CD4-positive, alpha-beta T cell treated with Interleukin-6 for 4 hours (primary cell): ENCODE measurements around the gene DUSP28.
"Not testable (repeated sequence)": the region's sequence is repeated elsewhere in the genome, so short reads cannot be mapped to it uniquely, and the experiment has no call there.

ENCODE experiments used
- DNase-seq: peaks from one replicate; pipeline ENCODE4 v3.0.0-alpha.2; 2020; ENCODE audit warnings: mixed read lengths

Gene DUSP28

GRCh38 chr2:240528406-240529040 lies 31.6 kb upstream of the DUSP28 start:
- no peak for DNase-seq

GRCh38 chr2:240529344-240529999 lies 30.7 kb upstream of the DUSP28 start:
- DNase-seq = no peak

DNA sequence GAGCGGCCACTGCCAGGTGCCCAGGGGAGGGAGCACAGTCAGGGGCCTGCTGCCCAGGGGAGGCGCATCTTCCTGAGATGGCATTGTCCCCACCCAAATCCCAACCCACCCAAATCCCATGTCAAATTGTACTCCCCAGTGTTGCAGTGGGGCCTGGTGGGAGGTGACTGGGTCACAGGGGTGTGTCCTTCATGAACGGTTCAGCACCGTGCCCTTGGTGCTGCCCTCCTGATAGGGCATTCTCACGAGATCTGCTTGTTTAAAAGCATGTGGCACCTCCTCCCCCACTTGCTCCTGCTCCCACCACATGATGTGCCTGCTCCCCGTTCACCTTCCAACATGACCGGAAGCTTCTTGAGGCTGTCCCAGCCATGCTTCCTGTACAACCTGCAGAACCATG lies 30.0 kb upstream of the DUSP28 start:
- DNase-seq = no peak

DNA sequence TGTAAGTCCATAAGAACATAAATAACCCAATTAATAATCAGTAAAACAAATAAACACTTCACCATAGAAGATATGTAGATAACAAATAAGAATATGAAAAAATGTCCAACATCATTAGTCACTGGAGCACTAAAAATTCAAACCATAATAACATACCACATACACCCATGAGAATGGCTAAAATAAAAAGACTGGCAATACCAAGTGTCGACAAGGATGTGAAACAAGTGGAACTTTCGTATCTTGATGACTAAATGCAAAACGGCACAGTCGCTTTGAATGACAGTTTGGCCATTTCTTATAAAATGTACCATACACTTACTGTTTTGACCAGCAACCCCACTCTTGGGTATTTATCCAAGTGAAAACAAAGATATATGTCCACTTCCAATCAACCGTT lies 29.1 kb upstream of the DUSP28 start:
- DNase-seq = no peak

DNA sequence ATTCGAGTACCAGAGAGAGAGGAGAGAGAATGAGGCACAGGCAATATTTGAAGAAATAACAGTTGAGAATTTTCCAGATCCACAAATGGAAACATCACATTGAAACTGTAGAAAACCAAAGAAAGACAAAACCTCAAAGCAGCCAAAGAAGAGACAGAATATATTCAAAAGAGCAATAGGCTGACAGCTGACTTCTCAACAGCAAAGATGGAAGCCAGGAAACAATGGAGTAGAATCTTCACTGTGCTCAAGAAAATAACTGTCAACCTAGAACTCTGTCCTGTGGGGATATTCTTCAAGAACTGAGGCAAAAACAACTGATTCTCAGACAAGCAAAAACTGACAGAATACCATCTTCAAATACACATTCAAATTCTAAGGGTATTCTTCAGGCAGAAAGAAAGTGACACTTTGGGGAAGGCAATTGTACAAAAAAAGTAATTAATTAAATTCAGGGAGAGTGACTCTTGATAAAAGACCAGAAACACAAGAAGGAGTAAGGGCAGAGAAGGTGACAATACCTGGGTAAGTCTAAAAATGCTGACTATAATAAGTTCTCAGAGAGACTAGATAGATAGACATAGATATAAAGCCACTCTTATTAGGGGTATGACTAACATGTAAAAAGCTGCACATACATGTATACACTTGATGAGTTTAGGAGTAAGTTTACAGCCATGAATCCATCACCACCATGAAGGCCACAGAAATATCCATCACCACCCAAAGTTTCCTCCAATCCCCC lies 28.0 kb upstream of the DUSP28 start:
- DNase-seq = no peak

DNA sequence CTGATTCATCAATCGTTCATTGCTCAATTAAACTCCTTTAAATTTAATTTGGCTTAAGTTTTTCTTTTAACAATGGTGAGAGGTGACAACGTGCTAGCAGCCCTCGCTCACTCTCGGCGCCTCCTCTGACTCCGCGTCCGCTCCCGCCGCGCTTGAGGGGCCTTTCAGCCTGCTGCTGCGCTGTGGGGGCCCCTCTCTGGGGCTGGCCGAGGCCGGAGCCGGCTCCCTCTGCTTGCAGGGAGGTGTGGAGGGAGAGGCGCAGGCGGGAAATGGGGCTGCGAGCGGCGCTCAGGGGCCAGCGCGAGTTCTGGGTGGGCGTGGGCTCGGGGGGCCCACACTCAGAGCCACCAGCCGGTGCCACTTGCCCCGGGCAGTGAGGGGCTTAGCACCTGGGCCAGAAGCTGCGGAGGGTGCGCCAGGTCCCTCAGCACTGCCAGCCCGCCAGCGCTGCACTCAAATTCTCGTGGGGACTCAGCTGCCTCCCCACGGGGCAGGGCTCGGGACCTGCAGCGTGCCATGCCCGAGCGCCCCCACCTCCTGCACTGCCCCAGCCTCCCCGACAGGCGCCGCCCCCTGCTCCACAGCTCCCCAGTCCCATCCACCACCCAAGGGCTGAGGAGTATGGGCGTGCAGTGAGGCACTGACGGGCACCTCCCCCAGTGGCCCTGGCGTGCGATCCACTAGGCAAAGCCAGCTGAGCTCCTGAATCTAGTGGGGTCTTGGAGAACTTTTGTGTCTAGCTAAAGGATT lies 22.0 kb upstream of the DUSP28 start:
- no peak for DNase-seq

DNA sequence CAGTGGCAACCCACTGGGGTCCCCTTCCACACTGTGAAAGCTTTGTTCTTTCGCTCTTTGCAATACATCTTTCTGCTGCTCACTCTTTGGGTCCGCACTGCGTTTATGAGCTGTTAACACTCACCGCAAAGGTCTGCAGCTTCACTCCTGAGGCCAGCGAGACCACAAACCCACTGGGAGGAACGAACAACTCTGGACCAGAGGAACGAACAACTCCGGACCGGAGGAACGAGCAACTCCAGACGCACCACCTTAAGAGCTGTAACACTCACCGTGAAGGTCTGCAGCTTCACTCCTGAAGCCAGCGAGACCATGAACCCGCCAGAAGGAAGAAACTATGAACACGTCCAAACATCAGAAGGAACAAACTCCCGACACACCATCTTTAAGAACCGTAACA lies 21.1 kb upstream of the DUSP28 start:
- DNase-seq = not testable (repeated sequence)

DNA sequence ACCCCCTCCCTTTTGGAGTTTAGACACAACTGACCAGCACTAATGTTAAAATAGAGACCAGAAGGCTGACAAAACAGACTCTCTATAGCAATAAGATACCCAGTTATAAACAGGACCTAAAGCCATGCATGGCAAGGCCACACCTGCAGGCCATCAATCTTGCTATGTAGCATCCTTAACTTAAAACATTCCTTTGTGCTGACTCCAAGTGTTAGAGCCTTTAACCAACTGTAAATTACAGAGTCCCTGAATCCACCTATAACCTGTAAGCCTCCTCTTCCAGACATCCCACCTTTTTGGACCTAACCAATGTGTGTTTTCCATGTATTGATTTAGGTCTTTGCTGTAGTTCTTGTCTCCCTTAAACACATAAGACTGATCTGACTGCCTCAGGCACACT lies 20.3 kb upstream of the DUSP28 start:
- no peak for DNase-seq

- DNase-seq = no peak
These were observed 8.9 kb upstream of the DUSP28 start for GRCh38 chr2:240551288-240551687.

GRCh38 chr2:240551811-240552210 lies 8.3 kb upstream of the DUSP28 start:
- no peak for DNase-seq

GRCh38 chr2:240553956-240554480 lies 6.1 kb upstream of the DUSP28 start:
- DNase-seq = no peak

DNA sequence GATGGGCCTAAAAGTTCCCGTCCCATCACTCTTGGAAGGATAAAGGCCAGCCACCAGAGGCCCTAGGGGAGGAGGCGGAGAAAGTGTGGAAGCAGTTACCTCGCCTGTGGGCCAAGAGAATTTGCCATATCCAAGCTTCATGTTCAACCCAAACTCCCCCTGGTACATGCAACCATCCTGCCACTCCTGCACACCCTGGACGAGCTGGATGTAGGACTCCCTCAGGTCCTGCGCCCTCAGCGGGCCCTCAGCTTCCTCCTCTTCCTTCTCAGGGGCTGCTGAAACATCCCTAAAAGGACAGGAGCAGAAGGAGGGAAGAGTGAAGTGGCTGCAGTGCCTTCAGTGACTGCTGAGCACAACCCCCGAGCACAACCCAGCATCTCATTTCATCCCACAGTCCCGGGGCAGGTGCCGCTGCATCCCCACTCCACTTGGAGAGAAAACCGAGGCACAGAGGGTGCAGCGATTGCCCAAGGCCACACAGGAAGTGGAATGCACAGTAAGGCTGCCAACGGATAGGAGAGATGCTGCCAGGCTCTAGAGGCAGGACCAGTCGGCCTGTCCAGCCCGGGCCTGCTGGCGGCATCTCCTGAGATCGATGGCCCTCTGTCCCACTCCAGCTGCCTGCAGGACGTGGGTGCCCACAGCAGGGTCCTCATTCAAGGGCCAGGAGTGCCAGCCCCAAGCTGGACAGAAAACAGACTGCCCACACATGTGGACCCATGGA lies 5.2 kb upstream of the DUSP28 start:
- no peak for DNase-seq

DNA sequence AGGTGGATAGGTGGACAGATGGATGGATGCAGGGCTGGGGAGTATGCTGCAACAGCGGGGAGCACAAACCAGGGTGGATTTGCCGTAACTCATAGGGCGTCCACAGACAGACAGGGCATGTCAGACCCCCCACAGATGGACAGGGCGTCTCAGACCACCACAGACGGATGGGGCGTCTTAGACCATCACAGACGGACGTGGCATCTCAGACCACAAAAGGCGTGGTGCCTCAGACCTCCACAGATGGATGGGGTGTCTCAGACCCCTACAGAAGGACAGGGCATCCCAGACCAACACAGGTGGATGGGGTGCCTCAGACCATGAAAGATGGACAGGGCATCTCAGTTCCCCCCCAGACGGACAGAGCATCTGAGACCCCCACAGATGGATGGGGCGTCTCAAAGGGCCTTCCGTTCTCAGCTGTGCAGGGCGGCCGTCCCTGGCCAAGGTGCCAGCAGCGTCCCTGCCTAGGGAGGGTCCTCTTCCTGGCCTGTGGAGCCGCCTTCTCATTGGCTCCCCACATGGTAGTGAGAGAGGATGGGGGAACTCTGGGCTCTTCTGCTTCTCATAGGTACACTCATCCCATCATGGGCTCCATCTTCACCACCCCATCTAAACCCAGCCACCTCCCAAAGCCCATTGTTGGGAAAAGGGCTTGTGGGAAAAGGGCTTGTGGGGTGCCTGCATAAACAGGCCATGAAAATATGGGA lies 4.5 kb upstream of the DUSP28 start:
- no peak for DNase-seq

GRCh38 chr2:240556553-240557100 lies 3.5 kb upstream of the DUSP28 start:
- DNase-seq = peak; percentile 81

DNA sequence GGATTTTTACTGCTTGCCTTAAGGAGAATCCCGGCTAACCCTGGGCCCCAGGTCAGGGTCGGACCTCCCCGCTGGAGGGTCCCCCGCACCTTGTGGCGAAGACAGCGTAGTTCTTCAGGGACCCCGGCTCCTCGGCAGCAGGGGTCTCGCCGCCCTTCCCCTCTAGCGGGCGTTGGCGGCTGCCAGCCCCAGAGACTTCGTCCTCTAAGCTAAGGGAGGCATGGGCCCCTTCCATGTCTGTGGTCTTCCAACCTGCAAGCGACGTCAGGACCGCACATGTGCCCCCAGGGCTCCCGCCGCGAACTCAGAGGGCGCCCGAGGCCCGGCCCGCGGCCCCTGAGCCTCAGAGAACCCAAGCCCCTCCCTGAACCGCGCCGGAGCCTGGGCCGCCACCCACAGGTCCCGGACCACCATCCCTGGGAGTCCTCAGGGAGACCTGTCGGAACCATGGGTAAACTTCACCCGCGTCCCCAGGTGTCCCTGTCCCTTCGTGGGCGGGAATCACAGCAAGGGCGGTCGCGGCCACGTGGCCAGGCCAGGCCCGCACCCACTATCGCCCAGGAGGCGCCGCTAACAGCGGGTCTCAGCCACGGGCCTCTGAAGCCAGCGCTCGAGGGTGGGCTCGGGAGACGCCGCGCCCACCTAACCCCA lies 2.9 kb upstream of the DUSP28 start:
- no peak for DNase-seq

DNA sequence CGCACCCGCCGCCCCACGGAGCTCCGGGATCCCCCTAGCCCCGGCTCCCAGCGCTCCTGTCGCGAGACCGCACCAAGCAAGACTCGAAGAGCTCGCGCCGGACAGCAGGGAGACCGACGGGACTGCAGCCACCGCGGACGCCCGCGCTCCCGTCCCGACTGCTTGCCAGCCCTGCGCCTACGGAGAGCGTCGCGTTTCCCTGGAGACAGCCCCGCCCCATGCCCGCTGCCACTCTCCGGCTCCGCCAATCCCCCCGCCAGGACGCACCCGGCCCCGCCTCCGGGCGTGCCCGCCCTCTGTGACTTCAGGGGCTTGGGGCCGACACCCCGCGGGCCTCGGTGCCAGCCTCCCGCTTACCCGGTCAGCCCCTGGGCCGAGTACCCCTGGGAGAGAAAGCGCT lies 2.3 kb upstream of the DUSP28 start, which contains the start of gene ANKMY1:
ANKMY1 (minus strand) TSS at position 181 of the 400 bp plus-strand sequence. CDS start 653 bp downstream, outside the sequence.
- peak; percentile 82 for DNase-seq

GRCh38 chr2:240558236-240558761 lies 1.9 kb upstream of the DUSP28 start:
- DNase-seq = no peak

DNA sequence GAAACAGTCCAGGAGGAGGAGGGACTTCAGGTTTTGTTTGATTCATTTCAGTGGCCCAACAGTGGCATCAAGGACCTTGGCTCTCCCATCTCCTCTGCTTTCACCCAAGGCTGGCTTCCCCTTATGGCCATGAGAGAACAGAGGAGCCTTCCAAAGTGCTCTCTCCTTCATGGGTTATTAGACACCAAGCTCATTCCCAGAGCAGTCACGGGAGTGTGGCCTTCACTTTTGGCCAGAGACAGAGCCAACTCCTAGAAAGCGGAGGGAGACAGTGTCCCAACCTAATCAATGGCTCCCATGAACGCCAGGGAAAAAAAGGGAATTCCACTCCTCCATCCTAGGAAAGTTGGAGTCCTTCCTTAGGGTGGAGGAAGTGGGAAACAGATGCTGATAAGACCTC lies 871 bp upstream of the DUSP28 start:
- no peak for DNase-seq

DNA sequence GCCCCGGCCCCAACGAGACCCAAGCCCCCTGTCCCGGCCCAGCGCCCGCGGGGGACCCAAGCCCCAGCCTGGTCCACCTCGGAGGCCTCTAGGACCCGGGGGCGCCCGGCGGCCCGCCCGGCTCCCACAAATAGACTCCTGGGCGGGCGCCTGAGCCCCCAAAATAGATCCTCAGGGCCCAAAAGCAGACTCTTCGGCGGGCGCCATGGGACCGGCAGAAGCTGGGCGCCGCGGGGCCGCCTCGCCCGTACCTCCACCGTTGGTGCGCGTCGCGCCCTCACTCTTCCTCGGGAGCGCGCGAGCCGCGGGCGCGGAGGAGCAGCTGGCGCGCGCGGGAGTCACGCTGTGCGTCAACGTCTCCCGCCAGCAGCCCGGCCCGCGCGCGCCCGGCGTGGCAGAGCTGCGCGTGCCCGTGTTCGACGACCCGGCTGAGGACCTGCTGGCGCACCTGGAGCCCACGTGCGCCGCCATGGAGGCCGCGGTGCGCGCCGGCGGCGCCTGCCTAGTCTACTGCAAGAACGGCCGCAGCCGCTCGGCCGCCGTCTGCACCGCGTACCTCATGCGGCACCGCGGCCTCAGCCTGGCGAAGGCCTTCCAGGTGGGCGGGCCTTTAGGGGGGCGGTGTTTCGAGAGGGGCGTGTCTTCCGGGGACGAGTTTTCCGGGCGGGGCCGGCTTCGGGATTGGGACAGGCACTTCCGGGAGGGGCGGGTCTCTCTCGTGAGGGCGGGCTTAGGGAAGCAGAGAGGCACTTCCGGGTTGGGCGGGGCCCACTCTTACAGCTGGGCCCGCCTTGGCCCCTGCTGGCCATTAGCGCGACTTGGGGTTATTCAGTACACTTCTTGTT lies 545 bp downstream of the DUSP28 start:
- peak; percentile 100 for DNase-seq
